ENCODE data around the gene EXOC3L4. TPM values are rescaled to one million over a fixed set of nuclear protein-coding genes. Genes with fewer than 3 reads are reported as not detected.

The EXOC3L4 gene
- total and polyA plus RNA-seq, 9 of the 15 experiments (the other 6 are each of a cell fraction or from before 2014, with no cell fraction given): 0.10 to 6.7 (median 0.98) TPM; not detected in 1

DNA sequence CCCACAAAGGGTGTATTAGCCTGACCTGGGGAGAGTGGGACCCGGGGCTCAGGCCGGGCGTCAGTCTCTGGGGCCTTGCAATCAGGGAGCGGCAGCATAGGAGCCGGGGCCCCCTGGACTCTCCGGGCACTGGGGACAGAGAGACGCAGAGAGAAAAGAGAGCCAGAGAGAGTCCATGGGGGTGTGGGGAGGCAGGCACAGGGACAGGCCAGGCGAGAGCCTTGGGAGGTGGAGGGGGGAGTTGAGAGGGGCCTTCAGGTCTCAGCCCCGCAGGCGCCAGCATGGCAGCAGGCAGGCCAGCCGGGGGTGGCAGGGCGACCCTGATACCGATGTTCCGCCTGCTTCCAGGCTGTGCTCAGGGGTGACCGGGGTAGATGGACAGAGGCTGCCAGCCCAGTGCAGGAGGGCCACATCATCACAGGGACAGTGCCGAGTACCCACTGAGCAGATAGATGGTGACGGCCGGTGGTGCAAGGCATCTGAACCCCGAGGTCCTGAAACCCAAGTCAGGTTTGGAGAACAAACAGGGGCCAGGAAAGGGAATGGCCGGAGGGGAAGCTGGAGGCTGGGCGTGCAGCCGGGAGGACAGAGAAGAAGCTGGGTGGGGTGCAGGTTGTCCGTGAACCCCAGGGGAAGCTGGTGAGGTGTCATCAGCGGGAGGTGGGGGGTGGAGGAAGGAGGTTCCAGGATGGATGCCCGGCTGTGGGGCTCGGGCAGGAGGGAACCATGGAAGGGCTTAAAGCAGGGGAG lies 2.9 kb downstream of the EXOC3L4 start:
- H3K9me1 ChIP-seq (ENCODE audit: control insufficient read depth, insufficient read depth, low read length): no peaks in the 10 kb centered on the region
- in situ Hi-C loops (cut with MboI) (no loop called here), intact Hi-C loops (cut with micrococcal nuclease) (no loop called here)
- no peak for ATAC-seq
- CTCF ChIA-PET (ENCODE audit: low intra/inter-chr PET ratio): no interaction called here
- H3K36me3 ChIP-seq (ENCODE audit: control insufficient read depth, insufficient read depth, low read length): peaks cover 6% of the 10 kb centered on the region; the same call in 1 of the 3 replicates
- H3K27me3 ChIP-seq (ENCODE audit: control insufficient read depth in 2 of 2, insufficient read depth in 2 of 2, low read length in 2 of 2): no peaks in the 10 kb centered on the region
- no peak overlapping the region for H3K4me3 ChIP-seq
- POLR2A ChIA-PET: interaction anchor here (0.6 to 2.0 kb wide), 2 partner anchors 10 to 408 kb away, joined by 3 to 7 read pairs; no protein-coding TSS in a partner anchor
- H3K4me2 ChIP-seq (ENCODE audit: insufficient read depth, low read length): no peak overlapping the region
- WGBS (ENCODE audit: insufficient coverage, low coverage, missing lambda C conversion rate): 87% methylated on average over 17 of the region's 26 CpGs
- no peaks in the 10 kb centered on the region for H4K20me1 ChIP-seq (replicated peaks; ENCODE audit: control insufficient read depth, insufficient read depth, low read length)
- H3K9me3 ChIP-seq (replicated peaks; ENCODE audit: control insufficient read depth, insufficient read depth, low read depth, low read length): no peaks in the 10 kb centered on the region
- FAIRE-seq: no peak
- DNase-seq (ENCODE audit: extremely low read depth in 1 of 4, low spot score in 3 of 4): no peak
- H3K4me1 ChIP-seq (replicated peaks in 1 of 2; ENCODE audit: control insufficient read depth in 2 of 2, insufficient read depth in 2 of 2, low read length in 2 of 2): peaks cover 26 to 81% of the 10 kb centered on the region in 2 experiments
- peak overlapping the region in 1 of 2 experiments; percentile 82; a peak in 2 of 4 replicates for H3K9ac ChIP-seq (ENCODE audit: insufficient read depth in 1 of 2, low read depth in 2 of 2, low read length in 2 of 2)
- no TSS peak for BruUV-seq (replicated peaks)
- TF ChIP-seq ZNF347 (CRISPR knock-in tag; IDR thresholded peaks at IDR 0.05; ENCODE audit: low read depth): no peak
- TF ChIP-seq ZNF561 (CRISPR knock-in tag; conservative IDR thresholded peaks at IDR 0.05): no peak
- TF ChIP-seq PHF20 (IDR thresholded peaks at IDR 0.05; ENCODE audit: partially characterized antibody): no peak
- no peak for TF ChIP-seq POLR2B (IDR thresholded peaks at IDR 0.05; ENCODE audit: low read depth, partially characterized antibody)
- no peak for TF ChIP-seq GATAD2A (IDR thresholded peaks at IDR 0.05)
- no peak for TF ChIP-seq ZNF766 (CRISPR knock-in tag; conservative IDR thresholded peaks at IDR 0.05)
- TF ChIP-seq, protein P1, sequence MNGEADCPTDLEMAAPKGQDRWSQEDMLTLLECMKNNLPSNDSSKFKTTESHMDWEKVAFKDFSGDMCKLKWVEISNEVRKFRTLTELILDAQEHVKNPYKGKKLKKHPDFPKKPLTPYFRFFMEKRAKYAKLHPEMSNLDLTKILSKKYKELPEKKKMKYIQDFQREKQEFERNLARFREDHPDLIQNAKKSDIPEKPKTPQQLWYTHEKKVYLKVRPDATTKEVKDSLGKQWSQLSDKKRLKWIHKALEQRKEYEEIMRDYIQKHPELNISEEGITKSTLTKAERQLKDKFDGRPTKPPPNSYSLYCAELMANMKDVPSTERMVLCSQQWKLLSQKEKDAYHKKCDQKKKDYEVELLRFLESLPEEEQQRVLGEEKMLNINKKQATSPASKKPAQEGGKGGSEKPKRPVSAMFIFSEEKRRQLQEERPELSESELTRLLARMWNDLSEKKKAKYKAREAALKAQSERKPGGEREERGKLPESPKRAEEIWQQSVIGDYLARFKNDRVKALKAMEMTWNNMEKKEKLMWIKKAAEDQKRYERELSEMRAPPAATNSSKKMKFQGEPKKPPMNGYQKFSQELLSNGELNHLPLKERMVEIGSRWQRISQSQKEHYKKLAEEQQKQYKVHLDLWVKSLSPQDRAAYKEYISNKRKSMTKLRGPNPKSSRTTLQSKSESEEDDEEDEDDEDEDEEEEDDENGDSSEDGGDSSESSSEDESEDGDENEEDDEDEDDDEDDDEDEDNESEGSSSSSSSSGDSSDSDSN (IDR thresholded peaks at IDR 0.05; ENCODE audit: borderline replicate concordance in 1 of 2, low read depth in 2 of 2, low read length in 2 of 2): no peak
- no peak overlapping the region for H3K27ac ChIP-seq (ENCODE audit: extremely low read depth, low read depth, low read length)
- H3K79me2 ChIP-seq (ENCODE audit: control insufficient read depth, insufficient read depth, low read length): peaks cover 11% of the 10 kb centered on the region; the same call in 2 of the 3 replicates
- H2AFZ ChIP-seq (ENCODE audit: low read depth, low read length): peak overlapping the region; percentile 94; the same call in 1 of the 2 replicates
